Measurements from ENCODE around the gene C5orf15.
"Not testable (repeated sequence)": the region's sequence is repeated elsewhere in the genome, so short reads cannot be mapped to it uniquely, and the experiment has no call there.

Gene C5orf15

DNA sequence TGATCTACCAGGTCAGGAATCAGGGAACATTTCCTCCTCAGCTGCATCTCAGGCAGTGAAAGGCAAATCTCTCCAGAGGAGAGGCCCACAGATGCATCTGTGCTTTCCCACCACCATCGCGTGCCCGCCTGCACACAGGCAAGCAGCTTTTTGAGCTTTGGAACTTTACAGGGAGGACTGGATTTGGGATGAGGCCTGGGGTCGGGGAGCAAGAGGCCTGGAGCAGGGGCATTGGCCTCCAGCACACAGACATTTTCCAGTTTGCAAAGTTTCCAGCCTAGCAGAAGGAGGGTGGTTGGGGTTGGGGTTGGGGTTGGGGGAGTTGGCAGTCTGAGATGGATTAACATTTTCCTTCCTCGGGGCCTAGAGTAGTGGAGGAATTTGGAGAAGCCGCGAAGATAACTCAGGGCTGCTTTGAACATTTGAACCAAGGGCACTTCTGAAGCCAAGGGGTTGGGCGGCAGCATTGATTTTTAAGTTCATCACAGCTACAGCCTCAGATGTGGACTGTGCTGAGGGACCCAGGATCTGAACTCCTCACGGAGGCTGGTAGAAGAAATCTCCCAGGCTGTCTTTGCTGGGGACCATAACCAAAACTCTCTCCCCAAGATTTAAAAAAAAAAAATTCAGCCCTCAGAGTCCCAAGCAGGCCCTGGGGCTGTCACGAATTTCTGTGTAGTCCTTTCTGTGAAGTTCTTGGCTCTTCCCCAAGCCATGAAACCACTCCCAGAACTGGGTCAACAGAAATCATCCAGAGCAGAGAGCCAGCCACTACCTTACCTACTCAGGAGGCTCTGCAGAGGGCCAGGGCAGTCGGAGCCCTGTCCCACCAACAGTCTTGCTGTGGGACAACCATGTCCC is 25.6 kb downstream of the C5orf15 start:
- Histone ChIP-seq H3K9me3 (ENCODE audit: severe bottlenecking) (no peaks in the 10 kb centered on the region), H3K4me3 (ENCODE audit: low read depth, low read length) (no peak overlapping the region), H3K27ac (no peak overlapping the region), H3K27me3 (ENCODE audit: insufficient read depth, low read depth, severe bottlenecking) (no peaks in the 10 kb centered on the region), H3K36me3 (no peaks in the 10 kb centered on the region)
- DNase-seq, result no peak
- TF ChIP-seq, protein P1, sequence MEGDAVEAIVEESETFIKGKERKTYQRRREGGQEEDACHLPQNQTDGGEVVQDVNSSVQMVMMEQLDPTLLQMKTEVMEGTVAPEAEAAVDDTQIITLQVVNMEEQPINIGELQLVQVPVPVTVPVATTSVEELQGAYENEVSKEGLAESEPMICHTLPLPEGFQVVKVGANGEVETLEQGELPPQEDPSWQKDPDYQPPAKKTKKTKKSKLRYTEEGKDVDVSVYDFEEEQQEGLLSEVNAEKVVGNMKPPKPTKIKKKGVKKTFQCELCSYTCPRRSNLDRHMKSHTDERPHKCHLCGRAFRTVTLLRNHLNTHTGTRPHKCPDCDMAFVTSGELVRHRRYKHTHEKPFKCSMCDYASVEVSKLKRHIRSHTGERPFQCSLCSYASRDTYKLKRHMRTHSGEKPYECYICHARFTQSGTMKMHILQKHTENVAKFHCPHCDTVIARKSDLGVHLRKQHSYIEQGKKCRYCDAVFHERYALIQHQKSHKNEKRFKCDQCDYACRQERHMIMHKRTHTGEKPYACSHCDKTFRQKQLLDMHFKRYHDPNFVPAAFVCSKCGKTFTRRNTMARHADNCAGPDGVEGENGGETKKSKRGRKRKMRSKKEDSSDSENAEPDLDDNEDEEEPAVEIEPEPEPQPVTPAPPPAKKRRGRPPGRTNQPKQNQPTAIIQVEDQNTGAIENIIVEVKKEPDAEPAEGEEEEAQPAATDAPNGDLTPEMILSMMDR (IDR thresholded peaks at IDR 0.05; ENCODE audit: low read depth, low read length), result no peak

DNA sequence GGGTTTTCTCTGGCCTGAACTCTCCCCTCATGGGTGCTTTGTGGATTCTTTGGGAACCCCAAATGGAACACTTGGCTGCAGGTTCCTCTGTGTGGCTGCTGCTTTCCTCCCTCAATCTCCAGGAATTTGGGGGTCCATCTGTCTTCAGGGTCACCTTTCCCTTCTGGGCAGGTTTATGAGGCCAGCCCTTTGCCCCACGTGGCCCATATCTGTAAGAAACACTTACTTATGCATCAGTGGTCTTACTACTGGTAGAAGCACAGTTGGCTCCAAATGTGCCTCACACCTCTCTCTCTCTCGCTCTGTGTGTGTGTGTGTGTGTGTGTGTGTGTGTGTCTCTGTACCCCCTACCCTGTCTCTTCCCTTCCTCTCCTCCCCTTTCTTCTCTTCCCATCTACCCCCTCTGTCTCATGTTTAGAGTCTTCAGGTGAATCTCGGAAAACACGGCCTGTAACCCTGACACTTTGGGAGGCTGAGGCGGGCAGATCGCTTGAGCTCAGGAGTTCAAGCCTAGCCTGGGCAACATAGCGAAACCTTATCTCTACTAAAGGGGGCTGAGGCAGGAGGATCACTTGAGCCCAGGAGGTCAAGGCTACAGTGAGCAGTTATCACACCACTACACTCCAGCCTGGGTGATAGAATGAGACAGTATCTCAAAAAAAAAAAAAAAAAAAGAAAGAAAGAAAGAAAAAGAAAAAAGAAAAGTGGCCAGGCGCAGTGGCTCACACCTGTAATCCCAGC is 26.8 kb downstream of the C5orf15 start:
- Histone ChIP-seq H3K9me3 (ENCODE audit: severe bottlenecking) (no peaks in the 10 kb centered on the region), H3K4me3 (ENCODE audit: low read depth, low read length) (no peak overlapping the region), H3K36me3 (no peaks in the 10 kb centered on the region), H3K27me3 (ENCODE audit: insufficient read depth, low read depth, severe bottlenecking) (no peaks in the 10 kb centered on the region), H3K27ac (no peak overlapping the region)
- no peak for DNase-seq
- TF ChIP-seq, protein P1 (IDR thresholded peaks at IDR 0.05; ENCODE audit: low read depth, low read length), result no peak

DNA sequence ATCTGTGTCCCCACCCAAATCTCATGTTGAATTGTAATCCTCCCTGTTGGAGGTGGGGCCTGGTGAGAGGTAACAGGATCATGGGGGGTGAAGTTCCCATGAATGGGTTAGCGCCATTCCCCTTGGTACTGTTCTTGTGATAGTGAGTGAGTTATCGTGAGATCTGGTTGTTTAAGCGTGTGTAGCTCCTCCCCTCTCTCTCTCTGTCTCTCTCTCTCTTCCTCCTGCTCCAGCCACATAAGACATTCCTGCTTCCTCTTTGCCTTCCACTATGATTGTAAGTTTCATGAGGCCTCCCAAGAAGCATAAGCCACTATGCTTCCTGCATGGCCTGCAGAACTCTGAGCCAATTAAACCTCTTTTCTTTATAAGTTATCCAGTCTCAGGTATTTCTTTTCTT is 28.8 kb downstream of the C5orf15 start:
- Histone ChIP-seq H3K27me3 (ENCODE audit: insufficient read depth, low read depth, severe bottlenecking) (no peaks in the 10 kb centered on the region), H3K27ac (no peak overlapping the region), H3K36me3 (no peaks in the 10 kb centered on the region), H3K4me3 (ENCODE audit: low read depth, low read length) (no peak overlapping the region), H3K9me3 (ENCODE audit: severe bottlenecking) (no peaks in the 10 kb centered on the region)
- TF ChIP-seq, protein P1 (IDR thresholded peaks at IDR 0.05; ENCODE audit: low read depth, low read length), result no peak
- no peak for DNase-seq

DNA sequence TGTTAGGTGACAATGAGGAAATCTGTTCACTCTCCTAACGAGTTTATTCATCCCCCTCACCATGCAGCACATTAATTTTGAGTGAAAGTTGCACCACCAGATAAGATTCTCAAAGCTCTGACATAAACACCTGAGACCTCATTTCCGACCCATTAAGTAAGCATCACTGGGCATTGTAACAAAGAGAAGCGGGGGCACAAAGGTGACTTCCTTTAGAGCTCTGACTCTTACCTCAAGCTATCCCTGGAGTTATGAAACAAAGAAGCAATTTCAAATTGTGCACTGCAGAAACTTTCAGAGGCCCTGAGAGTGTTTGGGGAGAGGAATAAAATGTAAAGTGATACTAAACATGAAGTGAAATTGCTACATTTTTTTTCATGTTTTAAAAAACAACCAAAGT is 29.5 kb downstream of the C5orf15 start:
- DNase-seq, result no peak
- TF ChIP-seq, protein P1 (IDR thresholded peaks at IDR 0.05; ENCODE audit: low read depth, low read length), result no peak
- no peak overlapping the region for H3K4me3 ChIP-seq (ENCODE audit: low read depth, low read length)

DNA sequence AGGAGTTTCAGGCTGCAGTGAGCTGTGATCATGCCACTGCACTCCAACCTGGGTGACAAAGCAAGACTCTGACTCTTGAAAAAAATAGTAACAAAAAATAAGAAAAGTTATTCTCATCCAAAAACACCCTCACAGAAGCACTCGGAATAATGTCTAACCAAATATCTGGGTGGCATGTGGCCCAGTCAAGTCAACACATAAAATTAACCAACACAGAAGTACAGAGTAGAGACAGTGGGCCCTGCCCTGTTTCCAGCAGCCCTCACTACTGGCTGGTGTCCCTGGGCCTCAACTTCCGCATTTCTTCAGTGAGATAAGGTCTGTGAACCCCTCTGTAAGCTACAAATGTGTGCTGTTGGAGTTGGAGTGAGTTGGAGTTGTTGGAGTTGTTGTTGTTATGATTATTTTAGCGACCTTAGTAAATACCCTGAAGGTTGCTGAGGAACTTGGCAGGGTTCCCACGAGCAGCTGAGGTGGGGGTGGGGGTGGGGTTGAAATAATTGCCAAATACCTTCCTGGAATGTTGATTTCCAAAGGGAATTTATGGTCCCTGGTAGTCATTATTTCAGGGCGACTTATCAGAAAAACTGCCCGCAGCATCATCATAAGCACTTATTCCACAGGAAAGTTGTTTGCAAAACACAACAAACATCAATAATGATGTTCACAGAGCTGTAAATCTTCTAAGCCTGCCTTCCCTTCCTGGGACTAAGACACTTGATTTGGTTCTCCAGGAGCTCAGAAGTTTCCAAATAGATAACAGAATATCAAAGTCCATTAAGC is 30.2 kb downstream of the C5orf15 start:
- TF ChIP-seq, protein P1 (IDR thresholded peaks at IDR 0.05; ENCODE audit: low read depth, low read length), result no peak
- H3K27ac ChIP-seq, result no peak overlapping the region
- no peak for DNase-seq
- no peaks in the 10 kb centered on the region for H3K27me3 ChIP-seq (ENCODE audit: insufficient read depth, low read depth, severe bottlenecking)
- H3K4me3 ChIP-seq (ENCODE audit: low read depth, low read length), result no peak overlapping the region
- H3K36me3 ChIP-seq, result no peaks in the 10 kb centered on the region
- H3K9me3 ChIP-seq (ENCODE audit: severe bottlenecking), result no peaks in the 10 kb centered on the region

More for the DNA sequence above, 29.5 kb downstream of the C5orf15 start:
- H3K9me3 ChIP-seq (ENCODE audit: severe bottlenecking), result no peaks in the 10 kb centered on the region
- H3K36me3 ChIP-seq, result no peaks in the 10 kb centered on the region
- no peaks in the 10 kb centered on the region for H3K27me3 ChIP-seq (ENCODE audit: insufficient read depth, low read depth, severe bottlenecking)
- H3K27ac ChIP-seq, result no peak overlapping the region

DNA sequence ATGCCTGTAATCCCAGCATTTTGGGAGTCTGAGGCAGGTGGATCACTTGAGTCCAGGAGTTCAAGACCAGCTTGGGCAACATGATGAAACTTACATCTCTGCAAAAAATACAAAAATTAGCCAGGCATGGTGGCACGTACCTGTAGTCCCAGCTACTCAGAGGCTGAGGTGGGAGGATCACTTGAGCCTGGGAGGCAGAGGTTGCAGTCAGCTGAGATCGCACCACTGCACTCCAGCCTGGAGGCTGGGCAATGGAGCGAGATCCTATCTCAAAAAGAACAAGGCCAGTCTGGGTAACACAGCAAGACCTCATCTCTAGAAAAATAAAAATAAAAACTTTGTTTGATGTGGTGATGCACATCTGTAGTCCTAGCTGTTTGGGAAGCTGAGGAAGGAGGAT is 30.8 kb downstream of the C5orf15 start:
- H3K27ac ChIP-seq; H3K27me3 ChIP-seq (ENCODE audit: insufficient read depth, low read depth, severe bottlenecking); H3K9me3 ChIP-seq (ENCODE audit: severe bottlenecking); H3K36me3 ChIP-seq; H3K4me3 ChIP-seq (ENCODE audit: low read depth, low read length); DNase-seq: not testable (repeated sequence)

Measured in WERI-Rb-1 (cell line).